ENCODE results near the gene PGA4.
"Not testable (repeated sequence)": the region's sequence is repeated elsewhere in the genome, so short reads cannot be mapped to it uniquely, and the experiment has no call there.

The PGA4 gene

GRCh38 chr11:61252332-61252731, 30.2 kb downstream of the PGA4 start:
- not testable (repeated sequence) for DNase-seq

GRCh38 chr11:61254403-61255025, 32.4 kb downstream of the PGA4 start:
- peak; percentile 60 for DNase-seq

- DNase-seq: peak; percentile 20
These were observed 34.7 kb downstream of the PGA4 start for GRCh38 chr11:61256710-61257482.

GRCh38 chr11:61258546-61258945, 36.4 kb downstream of the PGA4 start:
- no peak for DNase-seq

- no peak for DNase-seq
These were observed 37.2 kb downstream of the PGA4 start for GRCh38 chr11:61259363-61259762.

- no peak for DNase-seq
These were observed 42.2 kb downstream of the PGA4 start for GRCh38 chr11:61264371-61264770.

- no peak for DNase-seq
These were observed 42.6 kb downstream of the PGA4 start for GRCh38 chr11:61264795-61265194.

GRCh38 chr11:61265357-61265756, 43.2 kb downstream of the PGA4 start:
- DNase-seq: no peak

GRCh38 chr11:61266602-61267001, 44.5 kb downstream of the PGA4 start:
- no peak for DNase-seq

GRCh38 chr11:61267437-61267841, 45.3 kb downstream of the PGA4 start:
- DNase-seq: no peak

GRCh38 chr11:61268588-61269250, 46.6 kb downstream of the PGA4 start:
- DNase-seq: no peak

- no peak for DNase-seq
These were observed 48.4 kb downstream of the PGA4 start for GRCh38 chr11:61270354-61271076.

GRCh38 chr11:61272731-61273130, 50.6 kb downstream of the PGA4 start:
- DNase-seq: no peak

GRCh38 chr11:61273178-61274078, 51.3 kb downstream of the PGA4 start:
- DNase-seq: no peak

GRCh38 chr11:61274084-61274483, 51.9 kb downstream of the PGA4 start:
- DNase-seq: no peak

GRCh38 chr11:61275191-61275590, 53.0 kb downstream of the PGA4 start:
- no peak for DNase-seq

GRCh38 chr11:61277186-61278000, 55.2 kb downstream of the PGA4 start:
- DNase-seq: no peak

- DNase-seq: no peak
These were observed 55.9 kb downstream of the PGA4 start for GRCh38 chr11:61278001-61278470.

GRCh38 chr11:61279934-61280659, 58.0 kb downstream of the PGA4 start:
- DNase-seq: no peak

- no peak for DNase-seq
These were observed 58.9 kb downstream of the PGA4 start for GRCh38 chr11:61280883-61281580.
